ENCODE results near the gene ARID2. TPM values are rescaled to one million over a fixed set of nuclear protein-coding genes. Genes with fewer than 3 reads are reported as not detected.
A peak's percentile ranks its signal among the peaks of the same experiment; 100 is the strongest.

Gene ARID2
- total RNA-seq, 1 donor, result 21.0 TPM

GRCh38 chr12:45773747-45774146 is 44.2 kb downstream of the ARID2 start:
- no peaks in the 10 kb centered on the region for H3K36me3 ChIP-seq (ENCODE audit: insufficient read depth, low read length)
- no peaks in the 10 kb centered on the region for H3K9me3 ChIP-seq (ENCODE audit: low read depth, low read length)
- peaks cover 10% of the 10 kb centered on the region for H4K20me1 ChIP-seq (ENCODE audit: insufficient read depth, low read length)
- H3K4me3 ChIP-seq (ENCODE audit: insufficient read depth, low read length), result no peak overlapping the region
- H3K4me2 ChIP-seq (ENCODE audit: insufficient read depth, low read length), result no peak overlapping the region
- no peaks in the 10 kb centered on the region for H3K27me3 ChIP-seq (ENCODE audit: insufficient read depth, low read length)
- no peak overlapping the region for H2AFZ ChIP-seq (ENCODE audit: low read length)
- H3K4me1 ChIP-seq (ENCODE audit: insufficient read depth, low read length), result no peaks in the 10 kb centered on the region
- no peak for TF ChIP-seq CTCF (IDR thresholded peaks at IDR 0.05; ENCODE audit: extremely low read depth, low read depth, low read length)
- no peak for DNase-seq (ENCODE audit: insufficient read length, low spot score, missing footprints)
- no peak overlapping the region for H3K27ac ChIP-seq (ENCODE audit: low read depth, low read length)
- peaks cover 29% of the 10 kb centered on the region for H3K79me2 ChIP-seq (ENCODE audit: insufficient read depth, low read length)

GRCh38 chr12:45774508-45775162 is 45.1 kb downstream of the ARID2 start:
- no peak for TF ChIP-seq CTCF (IDR thresholded peaks at IDR 0.05; ENCODE audit: extremely low read depth, low read depth, low read length)
- no peaks in the 10 kb centered on the region for H3K27me3 ChIP-seq (ENCODE audit: insufficient read depth, low read length)
- no peaks in the 10 kb centered on the region for H3K9me3 ChIP-seq (ENCODE audit: low read depth, low read length)
- no peak overlapping the region for H3K27ac ChIP-seq (ENCODE audit: low read depth, low read length)
- H3K79me2 ChIP-seq (ENCODE audit: insufficient read depth, low read length), result peaks cover 29% of the 10 kb centered on the region
- no peak for DNase-seq (ENCODE audit: insufficient read length, low spot score, missing footprints)
- H4K20me1 ChIP-seq (ENCODE audit: insufficient read depth, low read length), result peaks cover 10% of the 10 kb centered on the region
- H3K36me3 ChIP-seq (ENCODE audit: insufficient read depth, low read length), result no peaks in the 10 kb centered on the region
- no peak overlapping the region for H3K4me2 ChIP-seq (ENCODE audit: insufficient read depth, low read length)
- H3K4me3 ChIP-seq (ENCODE audit: insufficient read depth, low read length), result no peak overlapping the region
- no peaks in the 10 kb centered on the region for H3K4me1 ChIP-seq (ENCODE audit: insufficient read depth, low read length)
- H2AFZ ChIP-seq (ENCODE audit: low read length), result peak overlapping the region; percentile 9

- no peaks in the 10 kb centered on the region for H3K36me3 ChIP-seq (ENCODE audit: insufficient read depth, low read length)
- TF ChIP-seq CTCF (IDR thresholded peaks at IDR 0.05; ENCODE audit: extremely low read depth, low read depth, low read length), result no peak
- no peak overlapping the region for H3K4me3 ChIP-seq (ENCODE audit: insufficient read depth, low read length)
- no peak overlapping the region for H3K27ac ChIP-seq (ENCODE audit: low read depth, low read length)
- no peaks in the 10 kb centered on the region for H3K9me3 ChIP-seq (ENCODE audit: low read depth, low read length)
- no peaks in the 10 kb centered on the region for H3K4me1 ChIP-seq (ENCODE audit: insufficient read depth, low read length)
- H2AFZ ChIP-seq (ENCODE audit: low read length), result no peak overlapping the region
- no peaks in the 10 kb centered on the region for H3K27me3 ChIP-seq (ENCODE audit: insufficient read depth, low read length)
- peaks cover 7% of the 10 kb centered on the region for H4K20me1 ChIP-seq (ENCODE audit: insufficient read depth, low read length)
- no peak overlapping the region for H3K4me2 ChIP-seq (ENCODE audit: insufficient read depth, low read length)
- peaks cover 26% of the 10 kb centered on the region for H3K79me2 ChIP-seq (ENCODE audit: insufficient read depth, low read length)
- peak; percentile 22 for DNase-seq (ENCODE audit: insufficient read length, low spot score, missing footprints)
Measured at GRCh38 chr12:45775465-45775864, 46.0 kb downstream of the ARID2 start.

- peaks cover 4% of the 10 kb centered on the region for H4K20me1 ChIP-seq (ENCODE audit: insufficient read depth, low read length)
- H3K79me2 ChIP-seq (ENCODE audit: insufficient read depth, low read length), result peaks cover 26% of the 10 kb centered on the region
- no peaks in the 10 kb centered on the region for H3K36me3 ChIP-seq (ENCODE audit: insufficient read depth, low read length)
- no peak for DNase-seq (ENCODE audit: insufficient read length, low spot score, missing footprints)
- peak overlapping the region; percentile 16 for H2AFZ ChIP-seq (ENCODE audit: low read length)
- no peak overlapping the region for H3K4me2 ChIP-seq (ENCODE audit: insufficient read depth, low read length)
- H3K27me3 ChIP-seq (ENCODE audit: insufficient read depth, low read length), result no peaks in the 10 kb centered on the region
- no peak overlapping the region for H3K4me3 ChIP-seq (ENCODE audit: insufficient read depth, low read length)
- no peak for TF ChIP-seq CTCF (IDR thresholded peaks at IDR 0.05; ENCODE audit: extremely low read depth, low read depth, low read length)
- H3K9me3 ChIP-seq (ENCODE audit: low read depth, low read length), result no peaks in the 10 kb centered on the region
- no peaks in the 10 kb centered on the region for H3K4me1 ChIP-seq (ENCODE audit: insufficient read depth, low read length)
- no peak overlapping the region for H3K27ac ChIP-seq (ENCODE audit: low read depth, low read length)
Measured at GRCh38 chr12:45775964-45776363, 46.5 kb downstream of the ARID2 start.
